HCT116 (cell line): ENCODE data around the gene RNF208. TPM values are rescaled to one million over a fixed set of nuclear protein-coding genes. Genes with fewer than 3 reads are reported as not detected.

Experiments
- ATAC-seq: fragments of 200-7000 bp; cut with Tn5 transposase; 2 replicates; pipeline ENCODE4 v1.9.1; 2020; ENCODE audit warnings: mild to moderate bottlenecking, moderate library complexity
- BruUV-seq: library from RNA; stranded (reverse); fragments of 400-500 nt; replicated peaks from 2 replicates; lab custom pipeline; 2021; lab: Mats Ljungman, UMichigan
- CTCF ChIA-PET: fragments of 300-600 bp; sonication (Branson Sonifier 250); formaldehyde crosslinking; loops from one replicate; lab custom pipeline; 2021; ENCODE audit warnings: antibody characterized with exemption; lab: Charles Lee
- POLR2A ChIA-PET: fragments of 300-600, 350-600 bp; sonication (Branson Sonifier 250); formaldehyde crosslinking; loops from one replicate; lab custom pipeline; 2021; ENCODE audit warnings: antibody characterized with exemption; lab: Charles Lee
- RAD21 ChIA-PET, 2 experiments: fragments of 300-600 bp; sonication (Branson Sonifier 250); formaldehyde crosslinking; loops; one replicate each; lab custom pipeline; 2023; ENCODE audit warnings: low total read pairs in 2 of 2; ENCODE audit not compliant: uncharacterized antibody in 2 of 2, unreplicated experiment in 2 of 2, low non-redundant PET in 1 of 2; lab: Charles Lee
- DNase-seq: peaks from one replicate; pipeline ENCODE4 v3.0.0-alpha.2; 2010; ENCODE audit warnings: low read depth, low spot score
- H2AFZ ChIP-seq: fragments of 200-600 bp; shearing (Covaris generic), sonication (generic); 2 replicates; pipeline ENCODE4 v1.6.1; 2017; ENCODE audit warnings: low read depth, mixed run types, mixed read lengths, antibody characterized with exemption, low read length; ENCODE audit not compliant: poor library complexity, severe bottlenecking
- H3K27ac ChIP-seq: 2 replicates; pipeline ENCODE4 v1.5.1; 2012; ENCODE audit warnings: low read depth, low read length
- H3K27me3 ChIP-seq: fragments of 200-600 bp; sonication (generic); 2 replicates; pipeline ENCODE4 v1.6.1; 2016; ENCODE audit warnings: mixed run types, low read length, mixed read lengths; ENCODE audit not compliant: insufficient read depth
- H3K36me3 ChIP-seq, 2 experiments: fragments of 200-500 bp in 1 of 2; fragments of 200-600 bp in 1 of 2; sonication (Bioruptor generic) in 1 of 2; sonication (generic) in 1 of 2; 2 replicates each; pipeline versions ENCODE4 v1.5.1 to v1.6.1; 2014 to 2016; ENCODE audit warnings: low read length in 2 of 2, inconsistent platforms in 1 of 2, mixed read lengths in 1 of 2, mixed run types in 1 of 2; ENCODE audit not compliant: insufficient read depth in 2 of 2, control insufficient read depth in 1 of 2
- H3K4me1 ChIP-seq, 2 experiments: fragments of 200-600 bp in 1 of 2; sonication (generic) in 1 of 2; 2 replicates each; pipeline versions ENCODE4 v1.5.1 to v1.6.1; 2012 to 2017; ENCODE audit warnings: low read length in 2 of 2, inconsistent platforms in 1 of 2, mild to moderate bottlenecking in 1 of 2, mixed read lengths in 1 of 2, mixed run types in 1 of 2, moderate library complexity in 1 of 2; ENCODE audit not compliant: insufficient read depth in 2 of 2, control insufficient read depth in 1 of 2
- H3K4me2 ChIP-seq: fragments of 200-600 bp; sonication (generic); 2 replicates; pipeline ENCODE4 v1.6.1; 2017; ENCODE audit warnings: mixed run types, low read length, mixed read lengths
- H3K4me3 ChIP-seq, 2 experiments: fragments of 200-600 bp in 1 of 2; sonication (generic) in 1 of 2; replicated peaks in 1 of 2; 2 replicates each; pipeline ENCODE4 v1.5.1; 2011 to 2016; ENCODE audit warnings: low read length in 2 of 2, control low read depth in 1 of 2, low read depth in 1 of 2, mild to moderate bottlenecking in 1 of 2, mixed read lengths in 1 of 2, mixed run types in 1 of 2
- H3K79me2 ChIP-seq: fragments of 200-600 bp; sonication (generic); 2 replicates; pipeline ENCODE4 v1.6.1; 2017; ENCODE audit warnings: mild to moderate bottlenecking, mixed run types, low read length, moderate library complexity, mixed read lengths; ENCODE audit not compliant: insufficient read depth
- H3K9ac ChIP-seq: fragments of 200-600 bp; sonication (generic); 2 replicates; pipeline ENCODE4 v1.6.1; 2016; ENCODE audit warnings: low read length, mixed read lengths
- H3K9me2 ChIP-seq: fragments of 200-600 bp; sonication (generic), shearing (Covaris generic); 2 replicates; pipeline ENCODE4 v1.6.1; 2017; ENCODE audit warnings: mixed run types, mild to moderate bottlenecking, moderate library complexity; ENCODE audit not compliant: insufficient read depth
- H3K9me3 ChIP-seq, 2 experiments: fragments of 200-500 bp in 1 of 2; fragments of 200-600 bp in 1 of 2; sonication (Bioruptor generic) in 1 of 2; sonication (generic) in 1 of 2; 2 replicates each; pipeline ENCODE4 v1.6.1; 2014 to 2017; ENCODE audit warnings: low read length in 2 of 2, mixed read lengths in 2 of 2, inconsistent platforms in 1 of 2, low read depth in 1 of 2, mild to moderate bottlenecking in 1 of 2, mixed run types in 1 of 2, moderate library complexity in 1 of 2; ENCODE audit not compliant: control insufficient read depth in 1 of 2, insufficient read depth in 1 of 2
- H4K20me1 ChIP-seq: fragments of 200-600 bp; sonication (generic), shearing (Covaris generic); 2 replicates; pipeline ENCODE4 v1.6.1; 2017; ENCODE audit warnings: mixed run types, mild to moderate bottlenecking, moderate library complexity; ENCODE audit not compliant: insufficient read depth
- CBX3 ChIP-seq: IDR thresholded peaks from 2 replicates; pipeline ENCODE4 v1.6.1; 2012; ENCODE audit warnings: low read depth
- CTCF ChIP-seq, 3 experiments: fragments of 200-600 bp in 1 of 3; sonication (generic) in 1 of 3; IDR thresholded peaks in 2 of 3; conservative IDR thresholded peaks in 1 of 3; 2 replicates each; pipeline ENCODE4 v1.5.1; 2012 to 2017; ENCODE audit warnings: low read depth in 2 of 3, low read length in 2 of 3, antibody characterized with exemption in 1 of 3, borderline replicate concordance in 1 of 3, control low read depth in 1 of 3, mild to moderate bottlenecking in 1 of 3, mixed read lengths in 1 of 3, mixed run types in 1 of 3, moderate library complexity in 1 of 3; ENCODE audit not compliant: insufficient read depth in 1 of 3
- EGR1 ChIP-seq: IDR thresholded peaks from 2 replicates; pipeline ENCODE4 v1.6.1; 2012; ENCODE audit warnings: low read depth
- EZH2 ChIP-seq: fragments of 200-600 bp; sonication (generic); IDR thresholded peaks from 2 replicates; pipeline ENCODE4 v1.6.1; 2017; ENCODE audit warnings: antibody characterized with exemption, mixed run types
- FOSL1 ChIP-seq: IDR thresholded peaks from 2 replicates; pipeline ENCODE4 v1.6.1; 2012; ENCODE audit warnings: low read depth
- JUND ChIP-seq: IDR thresholded peaks from 2 replicates; pipeline ENCODE4 v1.6.1; 2012
- POLR2A ChIP-seq: IDR thresholded peaks from 2 replicates; pipeline ENCODE4 v1.7.0; 2011; ENCODE audit warnings: borderline replicate concordance; ENCODE audit not compliant: insufficient read depth, insufficient read length; ENCODE audit errors: extremely low read depth
- POLR2AphosphoS5 ChIP-seq: IDR thresholded peaks from 2 replicates; pipeline ENCODE4 v1.6.1; 2011; ENCODE audit warnings: mild to moderate bottlenecking, low read depth, low read length, moderate library complexity
- RAD21 ChIP-seq: IDR thresholded peaks from 2 replicates; pipeline ENCODE4 v1.6.1; 2012; ENCODE audit warnings: low read depth, mild to moderate bottlenecking
- SP1 ChIP-seq: IDR thresholded peaks from 2 replicates; pipeline ENCODE4 v1.6.1; 2012; ENCODE audit warnings: low read depth
- SRF ChIP-seq: IDR thresholded peaks from 2 replicates; pipeline ENCODE4 v1.6.1; 2012; ENCODE audit warnings: low read depth
- TCF7L2 ChIP-seq: IDR thresholded peaks from 2 replicates; pipeline ENCODE4 v1.7.0; 2011; ENCODE audit warnings: borderline replicate concordance, inconsistent platforms; ENCODE audit not compliant: insufficient read depth, insufficient read length; ENCODE audit errors: extremely low read depth
- YY1 ChIP-seq: IDR thresholded peaks from 2 replicates; pipeline ENCODE4 v1.6.1; 2011; ENCODE audit warnings: low read length, low read depth, moderate library complexity, mild to moderate bottlenecking; ENCODE audit not compliant: insufficient replicate concordance; ENCODE audit errors: extremely low read depth
- ZBTB33 ChIP-seq: IDR thresholded peaks from 2 replicates; pipeline ENCODE4 v1.6.1; 2011; ENCODE audit warnings: mild to moderate bottlenecking, low read length, moderate library complexity; ENCODE audit not compliant: insufficient replicate concordance; ENCODE audit errors: extremely low read depth
- ZFX ChIP-seq: fragments of 450-650 bp; IDR thresholded peaks from 2 replicates; pipeline ENCODE4 v1.6.1; 2017
- ZNF274 ChIP-seq: fragments of 200-500 bp; sonication (Bioruptor generic); IDR thresholded peaks from 2 replicates; pipeline ENCODE4 v1.6.1; 2014; ENCODE audit warnings: mild to moderate bottlenecking, low read depth, low read length, inconsistent platforms
- intact Hi-C: fragments of 100-400 bp; cut with micrococcal nuclease; formaldehyde crosslinking; loops from 2 replicates; pipeline ENCODE4 v1.10.0; 2022
- total RNA-seq: library from RNA; stranded (reverse); gene quantifications from one replicate; pipeline ENCODE4 v1.2.1, GENCODE V29; 2021; ENCODE audit not compliant: unreplicated experiment
- TF ChIP-seq, protein P1 (sequence below): IDR thresholded peaks from 2 replicates; pipeline ENCODE4 v1.6.1; 2012

RNF208 gene
- total RNA-seq, 1 experiment from 2014 or later: 26.1 TPM

- no peak overlapping the region for H2AFZ ChIP-seq
- BruUV-seq: no TSS peak
- ATAC-seq (no peak), DNase-seq (no peak)
- H3K36me3 ChIP-seq: no peaks in the 10 kb centered on the region
- POLR2A ChIA-PET: no interaction called here
- TF ChIP-seq TCF7L2 (no peak), ZBTB33 (no peak), JUND (no peak), POLR2A (no peak), CTCF (IDR thresholded peaks at IDR 0.05 in 2 of 3, conservative IDR thresholded peaks at IDR 0.05 in 1 of 3; ENCODE audit: borderline replicate concordance in 1 of 3, insufficient read depth in 1 of 3, low read depth in 2 of 3, low read length in 2 of 3) (no peak), EGR1 (no peak), YY1 (no peak), CBX3 (no peak), EZH2 (no peak), SRF (no peak), FOSL1 (no peak), ZFX (no peak), RAD21 (no peak), SP1 (no peak), ZNF274 (no peak), POLR2AphosphoS5 (no peak)
- TF ChIP-seq, protein P1, sequence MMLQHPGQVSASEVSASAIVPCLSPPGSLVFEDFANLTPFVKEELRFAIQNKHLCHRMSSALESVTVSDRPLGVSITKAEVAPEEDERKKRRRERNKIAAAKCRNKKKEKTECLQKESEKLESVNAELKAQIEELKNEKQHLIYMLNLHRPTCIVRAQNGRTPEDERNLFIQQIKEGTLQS: no peak
- intact Hi-C loops: no loop called here
- H3K9me2 ChIP-seq: no peaks in the 10 kb centered on the region
- RAD21 ChIA-PET: no interaction called here
- H3K27me3 ChIP-seq: no peaks in the 10 kb centered on the region
- no peak overlapping the region for H3K9ac ChIP-seq
- no peak overlapping the region for H3K4me2 ChIP-seq
- H3K9me3 ChIP-seq: no peaks in the 10 kb centered on the region
- H4K20me1 ChIP-seq: no peaks in the 10 kb centered on the region
- CTCF ChIA-PET: no interaction called here
- no peaks in the 10 kb centered on the region for H3K79me2 ChIP-seq
- H3K4me3 ChIP-seq: no peak overlapping the region
- peaks cover 7 to 26% of the 10 kb centered on the region in 2 experiments for H3K4me1 ChIP-seq
- no peak overlapping the region for H3K27ac ChIP-seq
Measured at GRCh38 chr9:137172901-137173795, 48.9 kb downstream of the RNF208 start.
